Testis (tissue), 3 donors: ENCODE measurements around the gene TMEM9B. TPM values are rescaled to one million over a fixed set of nuclear protein-coding genes. Genes with fewer than 3 reads are reported as not detected.
A peak's percentile ranks its signal among the peaks of the same experiment; 100 is the strongest.

Source experiments
- DNase-seq: peaks from one replicate; pipeline ENCODE4 v3.0.0-alpha.2; 2019
- H3K27ac ChIP-seq, 2 donors: fragments of 200-600 bp; sonication (generic); one replicate each; pipeline ENCODE4 v1.5.1; 2019
- H3K27me3 ChIP-seq: fragments of 200-600 bp; sonication (generic); one replicate; pipeline ENCODE4 v1.5.1; 2019
- H3K36me3 ChIP-seq: fragments of 200-600 bp; sonication (generic); one replicate; pipeline ENCODE4 v1.5.1; 2017; ENCODE audit warnings: low read depth; ENCODE audit errors: missing control alignments
- H3K4me1 ChIP-seq: fragments of 200-600 bp; sonication (generic); one replicate; pipeline ENCODE4 v1.5.1; 2019
- H3K4me3 ChIP-seq, 2 donors: fragments of 200-600 bp; sonication (generic); one replicate each; pipeline ENCODE4 v1.5.1; 2017 to 2019
- H3K9me3 ChIP-seq: fragments of 200-600 bp; sonication (generic); one replicate; pipeline ENCODE4 v1.5.1; 2017
- CTCF ChIP-seq, 3 experiments: fragments of 450-650 bp in 2 of 3; fragments of 200-600 bp in 1 of 3; sonication (generic) in 1 of 3; IDR thresholded peaks; one replicate each; pipeline ENCODE4 v1.5.1; 2016 to 2019; ENCODE audit warnings: antibody characterized with exemption in 3 of 3, mild to moderate bottlenecking in 2 of 3, moderate library complexity in 1 of 3
- POLR2A ChIP-seq: fragments of 450-650 bp; IDR thresholded peaks from one replicate; pipeline ENCODE4 v1.6.1; 2017; ENCODE audit warnings: antibody characterized with exemption, mild to moderate bottlenecking, moderate library complexity
- WGBS, 2 donors: methylation state at CpG; one replicate each; pipeline ENCODE4 v1.1.5; 2018; 5-methylcytosine and 5-hydroxymethylcytosine counted together
- intact Hi-C: fragments of 100-400 bp; cut with DNase I; formaldehyde crosslinking; loops from one replicate; pipeline ENCODE4 v1.15.1; 2023; ENCODE audit warnings: low total_unique reads
- polyA plus RNA-seq: library from polyadenylated mRNA; stranded (reverse); fragments of 350-450 nt; fragmentation: Illumina TruSeq; extraction: RNeasy Lipid Tissue Mini Kit (QIAGEN cat#74804); gene quantifications from one replicate; pipeline ENCODE4 v1.2.3, GENCODE V29; 2014; ENCODE audit warnings: low read depth, low replicate concordance; ENCODE audit not compliant: insufficient read depth
- total RNA-seq, 2 donors: library from RNA; depleted of rRNA; stranded (reverse); fragments of >200 nt; gene quantifications; one replicate each; pipeline ENCODE4 v1.2.3, GENCODE V29; 2016

TMEM9B gene
- total and polyA plus RNA-seq, 3 donors from 2014 or later, result 43.3 to 55.0 (median 43.5) TPM

- WGBS, 2 donors, result 12 to 15% methylated on average over 8 of the region's 8 CpGs
- intact Hi-C loops, result no loop called here
- no peaks in the 10 kb centered on the region for H3K36me3 ChIP-seq
- peak overlapping the region; percentile 53 to 57 for H3K4me3 ChIP-seq
- DNase-seq, result no peak
- no peaks in the 10 kb centered on the region for H3K9me3 ChIP-seq
- H3K27ac ChIP-seq, result no peak overlapping the region
- no peak for TF ChIP-seq POLR2A
- TF ChIP-seq CTCF (IDR thresholded peaks at IDR 0.05), result no peak
- H3K4me1 ChIP-seq, result peaks cover 7% of the 10 kb centered on the region
- H3K27me3 ChIP-seq, result no peaks in the 10 kb centered on the region
Observed at GRCh38 chr11:9002920-9003572, 38.8 kb upstream of the TMEM9B start.

GRCh38 chr11:9001736-9002135 lies 37.5 kb upstream of the TMEM9B start:
- Histone ChIP-seq H3K4me1 (peaks cover 7% of the 10 kb centered on the region), H3K27ac (no peak overlapping the region), H3K4me3 (no peak overlapping the region), H3K36me3 (no peaks in the 10 kb centered on the region), H3K9me3 (no peaks in the 10 kb centered on the region), H3K27me3 (no peaks in the 10 kb centered on the region)
- 80 to 81% methylated on average over 6 of the region's 6 CpGs for WGBS, 2 donors
- DNase-seq, result no peak
- TF ChIP-seq POLR2A, result no peak
- no peak for TF ChIP-seq CTCF (IDR thresholded peaks at IDR 0.05)
- intact Hi-C loops, result no loop called here

GRCh38 chr11:8998017-8998416 lies 33.8 kb upstream of the TMEM9B start:
- TF ChIP-seq POLR2A (no peak), CTCF (IDR thresholded peaks at IDR 0.05) (no peak)
- no peaks in the 10 kb centered on the region for H3K27me3 ChIP-seq
- H3K9me3 ChIP-seq, result no peaks in the 10 kb centered on the region
- H3K36me3 ChIP-seq, result no peaks in the 10 kb centered on the region
- DNase-seq, result no peak
- intact Hi-C loops, result no loop called here
- no peak overlapping the region for H3K27ac ChIP-seq
- 85 to 87% methylated on average over 2 of the region's 2 CpGs for WGBS, 2 donors
- no peak overlapping the region for H3K4me3 ChIP-seq
- H3K4me1 ChIP-seq, result peaks cover 4% of the 10 kb centered on the region

GRCh38 chr11:8997451-8997850 lies 33.2 kb upstream of the TMEM9B start:
- Histone ChIP-seq H3K36me3 (no peaks in the 10 kb centered on the region), H3K4me1 (no peaks in the 10 kb centered on the region), H3K27ac (no peak overlapping the region), H3K4me3 (no peak overlapping the region), H3K9me3 (no peaks in the 10 kb centered on the region), H3K27me3 (no peaks in the 10 kb centered on the region)
- no peak for TF ChIP-seq POLR2A
- WGBS, 2 donors, result 90 to 91% methylated on average over 3 of the region's 3 CpGs
- DNase-seq, result no peak
- intact Hi-C loops, result no loop called here

GRCh38 chr11:8989453-8989852 lies 25.2 kb upstream of the TMEM9B start:
- H3K27ac ChIP-seq, result no peak overlapping the region
- 79 to 86% methylated on average over 1 of the region's 1 CpG for WGBS, 2 donors
- no peaks in the 10 kb centered on the region for H3K4me1 ChIP-seq
- no peaks in the 10 kb centered on the region for H3K9me3 ChIP-seq
- intact Hi-C loops, result no loop called here
- no peak for DNase-seq
- H3K36me3 ChIP-seq, result no peaks in the 10 kb centered on the region
- H3K4me3 ChIP-seq, result no peak overlapping the region
- TF ChIP-seq CTCF (IDR thresholded peaks at IDR 0.05) (no peak), POLR2A (no peak)
- no peaks in the 10 kb centered on the region for H3K27me3 ChIP-seq
